SK-N-SH treated with all-trans-retinoic acid at 6 μM for 48 hours (cell line): ENCODE data around the gene STIL.
"Not testable (repeated sequence)": the region's sequence is repeated elsewhere in the genome, so short reads cannot be mapped to it uniquely, and the experiment has no call there.

Experiments used
- ATAC-seq: fragments of 200-7000 bp; cut with Tn5 transposase; 3 replicates; pipeline ENCODE4 v1.9.1; 2020; ENCODE audit warnings: mild to moderate bottlenecking, moderate library complexity
- ARNTL ChIP-seq: fragments of 450-650 bp; formaldehyde crosslinking; IDR thresholded peaks from 2 replicates; pipeline ENCODE4 v1.5.0; 2020; ENCODE audit warnings: low read depth, mild to moderate bottlenecking, moderate library complexity, borderline replicate concordance
- BACH2 ChIP-seq: fragments of 250-450 bp; sonication (Bioruptor Pico); IDR thresholded peaks from 2 replicates; pipeline ENCODE4 v1.9.0; 2021; ENCODE audit warnings: mild to moderate bottlenecking, borderline replicate concordance
- ESRRG ChIP-seq: fragments of 250-450 bp; sonication (Bioruptor Pico); IDR thresholded peaks from 2 replicates; pipeline ENCODE4 v1.6.1; 2021; ENCODE audit warnings: mild to moderate bottlenecking
- GLIS3 ChIP-seq: fragments of 250-450 bp; sonication (Bioruptor Pico); IDR thresholded peaks from 2 replicates; pipeline ENCODE4 v1.5.0; 2020; ENCODE audit warnings: mild to moderate bottlenecking, moderate library complexity
- OSR1 ChIP-seq: fragments of 250-450 bp; sonication (Bioruptor Pico); IDR thresholded peaks from 2 replicates; pipeline ENCODE4 v1.8.0; 2022; ENCODE audit warnings: moderate library complexity, mild to moderate bottlenecking, inconsistent platforms
- PPARA ChIP-seq: fragments of 250-450 bp; sonication (Bioruptor Pico); IDR thresholded peaks from 2 replicates; pipeline ENCODE4 v1.5.0; 2020; ENCODE audit warnings: mild to moderate bottlenecking, borderline replicate concordance
- RARB ChIP-seq: fragments of 250-450 bp; sonication (Bioruptor Pico); IDR thresholded peaks from 2 replicates; pipeline ENCODE4 v1.8.0; 2021; ENCODE audit warnings: mild to moderate bottlenecking, moderate library complexity
- TCF4 ChIP-seq: fragments of 250-450 bp; sonication (Bioruptor Pico); IDR thresholded peaks from 2 replicates; pipeline ENCODE4 v1.8.0; 2021; ENCODE audit warnings: mild to moderate bottlenecking, moderate library complexity, borderline replicate concordance
- TOX ChIP-seq: fragments of 250-450 bp; sonication (Bioruptor Pico); IDR thresholded peaks from 2 replicates; pipeline ENCODE4 v1.8.0; 2021; ENCODE audit warnings: mild to moderate bottlenecking, moderate library complexity, borderline replicate concordance
- ZC3H10 ChIP-seq: fragments of 250-450 bp; sonication (Bioruptor Pico); IDR thresholded peaks from 2 replicates; pipeline ENCODE4 v1.5.1; 2021; ENCODE audit warnings: mild to moderate bottlenecking, moderate library complexity
- ZFP3 ChIP-seq: fragments of 250-450 bp; sonication (Bioruptor Pico); IDR thresholded peaks from 2 replicates; pipeline ENCODE4 v1.5.0; 2020; ENCODE audit warnings: mild to moderate bottlenecking, moderate library complexity
- ZFP30 ChIP-seq: fragments of 450-650 bp; formaldehyde crosslinking; IDR thresholded peaks from 2 replicates; pipeline ENCODE4 v1.5.0; 2022; ENCODE audit warnings: mild to moderate bottlenecking, moderate library complexity
- ZNF565 ChIP-seq: fragments of 450-650 bp; formaldehyde crosslinking; conservative IDR thresholded peaks from 2 replicates; pipeline ENCODE4 v1.5.0; 2020; ENCODE audit warnings: low read depth, mild to moderate bottlenecking, moderate library complexity
- ZNF70 ChIP-seq: fragments of 450-650 bp; formaldehyde crosslinking; IDR thresholded peaks from 2 replicates; pipeline ENCODE4 v1.5.0; 2020; ENCODE audit warnings: mild to moderate bottlenecking, moderate library complexity
- ZNF8 ChIP-seq: fragments of 450-650 bp; formaldehyde crosslinking; IDR thresholded peaks from 2 replicates; pipeline ENCODE4 v1.5.0; 2020; ENCODE audit warnings: mild to moderate bottlenecking, moderate library complexity
- TF ChIP-seq, protein P1 (sequence below): fragments of 250-450 bp; sonication (Bioruptor Pico); IDR thresholded peaks from 2 replicates; pipeline ENCODE4 v1.5.1; 2020; ENCODE audit warnings: low read depth, mild to moderate bottlenecking, moderate library complexity
- TF ChIP-seq, protein P2 (sequence below): fragments of 250-450 bp; sonication (Bioruptor Pico); IDR thresholded peaks from 2 replicates; pipeline ENCODE4 v1.8.0; 2021; ENCODE audit warnings: low read depth, mild to moderate bottlenecking, moderate library complexity, borderline replicate concordance
- TF ChIP-seq, protein P3 (sequence below): fragments of 250-450 bp; sonication (Bioruptor Pico); IDR thresholded peaks from 2 replicates; pipeline ENCODE4 v1.8.0; 2020; ENCODE audit warnings: mild to moderate bottlenecking, moderate library complexity, borderline replicate concordance

Gene STIL

DNA sequence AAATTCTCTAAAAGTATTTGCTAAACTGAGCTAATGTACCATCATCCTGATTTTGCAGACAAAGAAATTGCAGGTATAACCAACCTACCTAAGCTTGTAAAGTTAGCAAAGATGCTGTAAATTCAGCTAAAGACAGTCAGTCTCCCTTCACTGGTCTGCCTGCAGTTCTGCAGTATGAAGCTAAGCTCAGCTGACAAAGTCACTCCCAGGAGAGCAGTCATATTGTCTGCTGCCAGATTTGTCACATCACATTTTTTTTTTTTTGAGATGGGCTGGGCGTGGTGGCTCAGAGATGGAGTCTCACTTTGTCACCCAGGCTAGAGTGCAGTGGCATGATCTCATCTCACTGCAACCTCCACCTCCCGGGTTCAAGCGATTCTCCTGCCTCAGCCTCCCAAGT is 10.7 kb upstream of the STIL start (continued):
- TF ChIP-seq ZNF565 = no peak
- TF ChIP-seq BACH2 (CRISPR knock-in tag) = no peak

DNA sequence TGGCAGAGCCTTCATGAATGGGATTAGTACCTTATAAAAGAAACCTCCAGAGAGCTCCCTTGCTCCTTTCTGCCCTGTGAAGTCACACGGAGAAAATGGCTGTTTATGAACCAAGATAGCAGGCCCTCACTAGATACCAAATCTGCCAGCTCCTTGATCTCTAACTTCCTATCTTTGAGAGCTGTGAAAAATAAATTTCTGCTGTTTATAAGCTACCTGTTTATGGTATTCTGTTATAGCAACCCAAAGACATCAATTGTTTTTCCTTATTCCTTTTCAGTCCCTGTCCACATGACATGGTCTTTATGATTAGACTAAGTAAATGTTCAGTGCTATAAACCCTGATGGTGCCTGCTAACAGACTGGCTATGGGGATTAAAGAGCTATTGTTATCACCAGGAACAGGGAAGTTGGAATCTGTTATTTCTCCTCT is 9.7 kb upstream of the STIL start:
- ATAC-seq = no peak
- no peak for TF ChIP-seq ZNF8 (CRISPR knock-in tag)
- TF ChIP-seq, protein P1, sequence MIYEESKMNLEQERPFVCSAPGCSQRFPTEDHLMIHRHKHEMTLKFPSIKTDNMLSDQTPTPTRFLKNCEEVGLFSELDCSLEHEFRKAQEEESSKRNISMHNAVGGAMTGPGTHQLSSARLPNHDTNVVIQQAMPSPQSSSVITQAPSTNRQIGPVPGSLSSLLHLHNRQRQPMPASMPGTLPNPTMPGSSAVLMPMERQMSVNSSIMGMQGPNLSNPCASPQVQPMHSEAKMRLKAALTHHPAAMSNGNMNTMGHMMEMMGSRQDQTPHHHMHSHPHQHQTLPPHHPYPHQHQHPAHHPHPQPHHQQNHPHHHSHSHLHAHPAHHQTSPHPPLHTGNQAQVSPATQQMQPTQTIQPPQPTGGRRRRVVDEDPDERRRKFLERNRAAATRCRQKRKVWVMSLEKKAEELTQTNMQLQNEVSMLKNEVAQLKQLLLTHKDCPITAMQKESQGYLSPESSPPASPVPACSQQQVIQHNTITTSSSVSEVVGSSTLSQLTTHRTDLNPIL (CRISPR knock-in tag) = no peak
- TF ChIP-seq BACH2 (CRISPR knock-in tag) = no peak
- no peak for TF ChIP-seq PPARA

DNA sequence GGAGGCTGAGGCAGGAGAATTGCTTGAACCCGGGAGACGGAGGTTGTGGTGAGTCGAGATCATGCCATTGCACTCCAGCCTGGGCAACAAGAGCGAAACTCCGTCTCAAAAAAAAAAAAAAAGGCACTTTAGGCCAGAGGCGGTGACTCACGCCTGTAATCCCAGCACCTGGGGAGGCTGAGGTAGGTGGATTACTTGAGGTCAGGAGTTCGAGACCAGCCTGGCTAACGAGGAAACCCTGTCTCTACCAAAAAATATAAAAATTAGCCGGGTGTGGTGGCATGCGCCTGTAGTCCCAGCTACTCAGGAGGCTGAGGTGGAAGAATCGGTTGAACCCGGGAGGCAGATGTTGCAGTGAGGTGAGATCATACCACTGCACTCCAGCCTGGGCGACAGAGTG is 6.0 kb upstream of the STIL start:
- not testable (repeated sequence) for ATAC-seq

DNA sequence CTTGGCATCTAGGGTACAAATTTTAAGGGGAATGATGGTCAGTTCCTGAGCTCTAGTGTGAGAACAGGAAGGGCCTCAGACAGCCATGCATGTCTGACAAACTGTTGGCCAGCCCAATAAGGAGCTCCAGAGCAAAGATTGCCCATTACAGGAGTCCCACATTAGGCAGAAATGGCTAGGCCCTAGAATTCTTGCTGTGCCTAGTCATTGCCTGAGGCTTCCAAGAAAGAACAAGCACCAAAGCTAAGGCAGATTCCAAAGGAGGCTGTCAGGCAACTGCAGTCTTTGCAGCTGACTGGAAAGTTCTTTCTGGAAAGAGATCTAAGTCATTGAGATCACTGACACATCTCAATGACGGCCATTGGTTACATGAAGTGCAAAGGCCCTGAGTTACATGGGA is 3.9 kb upstream of the STIL start:
- TF ChIP-seq OSR1 = no peak
- no peak for TF ChIP-seq ZNF8 (CRISPR knock-in tag)
- no peak for TF ChIP-seq ZFP30 (CRISPR knock-in tag)
- ATAC-seq = no peak

DNA sequence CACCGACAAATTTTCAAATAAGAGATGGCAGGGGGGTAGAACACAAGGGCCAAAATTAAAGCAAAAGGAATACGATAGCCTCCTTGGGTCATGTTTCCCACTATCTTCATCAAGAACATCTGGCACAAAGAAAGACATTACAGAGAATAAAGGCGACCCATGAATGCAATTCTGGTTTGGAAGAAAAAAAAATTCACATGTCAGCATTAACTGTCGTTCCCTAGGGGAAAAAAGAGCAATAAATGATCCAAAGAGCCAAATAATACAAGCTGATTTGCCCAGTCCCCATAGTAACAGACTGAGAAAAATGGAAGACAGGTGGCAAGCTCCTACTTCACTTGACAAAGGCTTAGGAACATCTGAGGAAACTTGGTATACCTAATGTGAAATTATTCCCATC is 4.5 kb downstream of the STIL start:
- TF ChIP-seq, protein P2, sequence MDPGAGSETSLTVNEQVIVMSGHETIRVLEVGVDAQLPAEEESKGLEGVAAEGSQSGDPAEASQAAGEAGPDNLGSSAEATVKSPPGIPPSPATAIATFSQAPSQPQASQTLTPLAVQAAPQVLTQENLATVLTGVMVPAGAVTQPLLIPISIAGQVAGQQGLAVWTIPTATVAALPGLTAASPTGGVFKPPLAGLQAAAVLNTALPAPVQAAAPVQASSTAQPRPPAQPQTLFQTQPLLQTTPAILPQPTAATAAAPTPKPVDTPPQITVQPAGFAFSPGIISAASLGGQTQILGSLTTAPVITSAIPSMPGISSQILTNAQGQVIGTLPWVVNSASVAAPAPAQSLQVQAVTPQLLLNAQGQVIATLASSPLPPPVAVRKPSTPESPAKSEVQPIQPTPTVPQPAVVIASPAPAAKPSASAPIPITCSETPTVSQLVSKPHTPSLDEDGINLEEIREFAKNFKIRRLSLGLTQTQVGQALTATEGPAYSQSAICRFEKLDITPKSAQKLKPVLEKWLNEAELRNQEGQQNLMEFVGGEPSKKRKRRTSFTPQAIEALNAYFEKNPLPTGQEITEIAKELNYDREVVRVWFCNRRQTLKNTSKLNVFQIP (CRISPR knock-in tag) = no peak
- TF ChIP-seq PPARA (no peak), GLIS3 (CRISPR knock-in tag) (no peak), ARNTL (no peak), ZFP3 (CRISPR knock-in tag) (no peak), OSR1 (no peak), ZNF70 (CRISPR knock-in tag) (no peak), ESRRG (CRISPR knock-in tag) (no peak), TOX (no peak), BACH2 (CRISPR knock-in tag) (no peak)
- TF ChIP-seq, protein P3, sequence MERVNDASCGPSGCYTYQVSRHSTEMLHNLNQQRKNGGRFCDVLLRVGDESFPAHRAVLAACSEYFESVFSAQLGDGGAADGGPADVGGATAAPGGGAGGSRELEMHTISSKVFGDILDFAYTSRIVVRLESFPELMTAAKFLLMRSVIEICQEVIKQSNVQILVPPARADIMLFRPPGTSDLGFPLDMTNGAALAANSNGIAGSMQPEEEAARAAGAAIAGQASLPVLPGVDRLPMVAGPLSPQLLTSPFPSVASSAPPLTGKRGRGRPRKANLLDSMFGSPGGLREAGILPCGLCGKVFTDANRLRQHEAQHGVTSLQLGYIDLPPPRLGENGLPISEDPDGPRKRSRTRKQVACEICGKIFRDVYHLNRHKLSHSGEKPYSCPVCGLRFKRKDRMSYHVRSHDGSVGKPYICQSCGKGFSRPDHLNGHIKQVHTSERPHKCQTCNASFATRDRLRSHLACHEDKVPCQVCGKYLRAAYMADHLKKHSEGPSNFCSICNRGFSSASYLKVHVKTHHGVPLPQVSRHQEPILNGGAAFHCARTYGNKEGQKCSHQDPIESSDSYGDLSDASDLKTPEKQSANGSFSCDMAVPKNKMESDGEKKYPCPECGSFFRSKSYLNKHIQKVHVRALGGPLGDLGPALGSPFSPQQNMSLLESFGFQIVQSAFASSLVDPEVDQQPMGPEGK (CRISPR knock-in tag) = no peak

DNA sequence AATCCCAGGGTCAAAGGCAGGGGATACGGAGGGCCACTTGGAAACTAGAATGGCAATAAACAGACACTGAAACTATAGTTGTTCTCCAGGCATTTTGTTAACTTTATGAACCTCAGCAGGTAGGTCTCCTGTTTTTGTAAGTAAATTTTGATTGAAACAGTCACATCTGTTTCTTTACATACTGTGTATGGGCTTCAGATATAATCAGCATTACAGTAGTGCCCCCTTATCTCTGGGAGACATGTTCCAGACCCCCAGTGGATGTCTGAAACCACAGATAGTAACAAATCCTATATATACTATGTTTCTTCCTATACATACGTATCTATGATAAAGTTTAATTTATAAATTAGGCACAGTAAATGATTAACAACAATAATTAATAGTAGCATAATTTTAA is 11.5 kb downstream of the STIL start:
- ATAC-seq = no peak
- TF ChIP-seq GLIS3 (CRISPR knock-in tag) = no peak
- no peak for TF ChIP-seq ZC3H10
- TF ChIP-seq TCF4 (CRISPR knock-in tag) = peak; percentile 20; the same call in 1 of the 2 replicates
- TF ChIP-seq, protein P2 (CRISPR knock-in tag) = no peak
- TF ChIP-seq ARNTL = no peak
- TF ChIP-seq ZFP30 (CRISPR knock-in tag) = no peak
- TF ChIP-seq OSR1 = no peak
- no peak for TF ChIP-seq RARB (CRISPR knock-in tag)

More for the DNA sequence above, 4.5 kb downstream of the STIL start:
- ATAC-seq = no peak
